ENCODE data around the gene MBLAC1. TPM values are rescaled to one million over a fixed set of nuclear protein-coding genes. Genes with fewer than 3 reads are reported as not detected.
A peak's percentile ranks its signal among the peaks of the same experiment; 100 is the strongest.
"Not testable (repeated sequence)": the region's sequence is repeated elsewhere in the genome, so short reads cannot be mapped to it uniquely, and the experiment has no call there.

Gene MBLAC1
- total RNA-seq, 1 experiment from 2014 or later: 1.2 TPM

DNA sequence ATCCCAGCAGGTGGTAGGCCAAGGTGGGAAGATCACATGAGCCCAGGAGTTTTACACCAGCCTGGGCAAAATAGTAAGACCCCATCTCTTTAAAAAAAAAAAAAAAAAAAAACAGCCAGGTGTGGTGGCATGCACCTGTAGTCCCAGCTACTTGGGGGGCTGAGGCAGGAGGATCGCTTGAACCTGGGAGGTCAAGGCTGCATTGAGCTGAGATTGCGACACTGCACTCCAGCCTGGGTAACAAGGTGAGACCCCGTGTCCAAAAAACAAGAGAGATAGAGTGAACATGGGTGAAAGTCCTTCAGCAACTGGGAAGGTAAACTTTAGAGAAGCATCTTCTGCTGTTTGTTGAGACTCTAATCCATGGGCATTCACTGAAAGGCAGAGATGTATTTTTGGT is 15.7 kb downstream of the MBLAC1 start:
- H3K36me3 Mint-ChIP-seq (ENCODE audit: insufficient read depth, unreplicated experiment): peaks cover under 1% of the 10 kb centered on the region
- no peaks in the 10 kb centered on the region for H3K9me3 Mint-ChIP-seq (ENCODE audit: low read depth, unreplicated experiment)
- no peak for DNase-seq
- no peak overlapping the region for H3K27ac Mint-ChIP-seq (ENCODE audit: unreplicated experiment)
- peaks cover 7% of the 10 kb centered on the region for H3K4me1 Mint-ChIP-seq (ENCODE audit: low read depth, unreplicated experiment)
- CTCF ChIA-PET: interaction anchor here (0.7 kb wide), 1 partner anchor 29 kb away, joined by 3 read pairs; no protein-coding TSS in a partner anchor
- no peaks in the 10 kb centered on the region for H3K27me3 Mint-ChIP-seq (ENCODE audit: unreplicated experiment)
- intact Hi-C loops (cut with micrococcal nuclease; ENCODE audit: unreplicated experiment): no loop called here
- no peak overlapping the region for H3K4me3 Mint-ChIP-seq (ENCODE audit: low read depth, unreplicated experiment)
- TF ChIP-seq, protein P1, sequence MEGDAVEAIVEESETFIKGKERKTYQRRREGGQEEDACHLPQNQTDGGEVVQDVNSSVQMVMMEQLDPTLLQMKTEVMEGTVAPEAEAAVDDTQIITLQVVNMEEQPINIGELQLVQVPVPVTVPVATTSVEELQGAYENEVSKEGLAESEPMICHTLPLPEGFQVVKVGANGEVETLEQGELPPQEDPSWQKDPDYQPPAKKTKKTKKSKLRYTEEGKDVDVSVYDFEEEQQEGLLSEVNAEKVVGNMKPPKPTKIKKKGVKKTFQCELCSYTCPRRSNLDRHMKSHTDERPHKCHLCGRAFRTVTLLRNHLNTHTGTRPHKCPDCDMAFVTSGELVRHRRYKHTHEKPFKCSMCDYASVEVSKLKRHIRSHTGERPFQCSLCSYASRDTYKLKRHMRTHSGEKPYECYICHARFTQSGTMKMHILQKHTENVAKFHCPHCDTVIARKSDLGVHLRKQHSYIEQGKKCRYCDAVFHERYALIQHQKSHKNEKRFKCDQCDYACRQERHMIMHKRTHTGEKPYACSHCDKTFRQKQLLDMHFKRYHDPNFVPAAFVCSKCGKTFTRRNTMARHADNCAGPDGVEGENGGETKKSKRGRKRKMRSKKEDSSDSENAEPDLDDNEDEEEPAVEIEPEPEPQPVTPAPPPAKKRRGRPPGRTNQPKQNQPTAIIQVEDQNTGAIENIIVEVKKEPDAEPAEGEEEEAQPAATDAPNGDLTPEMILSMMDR (IDR thresholded peaks at IDR 0.05; ENCODE audit: unreplicated experiment): no peak
- BruUV-seq (replicated peaks): no TSS peak

- CTCF ChIA-PET: not testable (repeated sequence)
Measured at GRCh38 chr7:100146350-100146749, 19.6 kb downstream of the MBLAC1 start.

DNA sequence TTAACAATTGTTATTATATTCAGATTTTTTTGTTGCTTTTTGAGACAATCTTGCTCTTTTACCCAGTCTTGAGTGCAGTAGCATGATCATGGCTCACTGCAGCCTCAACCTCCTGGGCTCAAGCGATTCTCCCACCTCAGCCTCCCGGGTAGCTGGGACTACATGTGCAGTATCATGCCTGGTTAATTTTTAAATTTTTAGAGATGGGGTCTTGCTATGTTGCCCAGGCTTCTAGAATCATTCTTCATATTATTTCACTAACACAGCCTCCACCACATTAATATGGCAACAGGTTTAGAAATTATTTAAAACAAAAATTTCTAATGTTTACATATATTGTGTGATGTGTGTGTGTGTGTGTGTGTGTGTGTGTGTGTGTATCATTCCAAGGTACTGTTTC is 20.5 kb downstream of the MBLAC1 start:
- no peak for DNase-seq
- TF ChIP-seq, protein P1 (IDR thresholded peaks at IDR 0.05; ENCODE audit: unreplicated experiment): no peak
- Mint-ChIP-seq H3K36me3 (ENCODE audit: insufficient read depth, unreplicated experiment) (peaks cover 27% of the 10 kb centered on the region), H3K9me3 (ENCODE audit: low read depth, unreplicated experiment) (no peaks in the 10 kb centered on the region), H3K27ac (ENCODE audit: unreplicated experiment) (no peak overlapping the region), H3K4me1 (ENCODE audit: low read depth, unreplicated experiment) (peaks cover 21% of the 10 kb centered on the region), H3K4me3 (ENCODE audit: low read depth, unreplicated experiment) (no peak overlapping the region), H3K27me3 (ENCODE audit: unreplicated experiment) (no peaks in the 10 kb centered on the region)
- intact Hi-C loops (cut with micrococcal nuclease; ENCODE audit: unreplicated experiment): no loop called here
- CTCF ChIA-PET: no interaction called here
- no TSS peak for BruUV-seq (replicated peaks)

More at GRCh38 chr7:100146350-100146749, 19.6 kb downstream of the MBLAC1 start:
- Mint-ChIP-seq H3K36me3 (ENCODE audit: insufficient read depth, unreplicated experiment) (peaks cover 20% of the 10 kb centered on the region), H3K4me1 (ENCODE audit: low read depth, unreplicated experiment) (peaks cover 23% of the 10 kb centered on the region)
- BruUV-seq (replicated peaks); H3K4me3 Mint-ChIP-seq (ENCODE audit: low read depth, unreplicated experiment); H3K27me3 Mint-ChIP-seq (ENCODE audit: unreplicated experiment); DNase-seq; H3K27ac Mint-ChIP-seq (ENCODE audit: unreplicated experiment); H3K9me3 Mint-ChIP-seq (ENCODE audit: low read depth, unreplicated experiment); intact Hi-C loops (cut with micrococcal nuclease; ENCODE audit: unreplicated experiment): not testable (repeated sequence)

GRCh38 chr7:100148225-100148558 is 21.4 kb downstream of the MBLAC1 start:
- Mint-ChIP-seq H3K36me3 (ENCODE audit: insufficient read depth, unreplicated experiment) (peaks cover 33% of the 10 kb centered on the region), H3K9me3 (ENCODE audit: low read depth, unreplicated experiment) (no peaks in the 10 kb centered on the region), H3K4me1 (ENCODE audit: low read depth, unreplicated experiment) (peaks cover 27% of the 10 kb centered on the region), H3K27ac (ENCODE audit: unreplicated experiment) (peak overlapping the region; percentile 90), H3K4me3 (ENCODE audit: low read depth, unreplicated experiment) (peak overlapping the region; percentile 97), H3K27me3 (ENCODE audit: unreplicated experiment) (no peaks in the 10 kb centered on the region)
- DNase-seq: no peak
- intact Hi-C loops (cut with micrococcal nuclease; ENCODE audit: unreplicated experiment): no loop called here
- TF ChIP-seq, protein P1 (IDR thresholded peaks at IDR 0.05; ENCODE audit: unreplicated experiment): no peak
- BruUV-seq (replicated peaks): no TSS peak
- CTCF ChIA-PET: interaction anchor here (1.0 to 1.2 kb wide), 2 partner anchors 15 to 19 kb away, joined by 4 read pairs; no protein-coding TSS in a partner anchor

DNA sequence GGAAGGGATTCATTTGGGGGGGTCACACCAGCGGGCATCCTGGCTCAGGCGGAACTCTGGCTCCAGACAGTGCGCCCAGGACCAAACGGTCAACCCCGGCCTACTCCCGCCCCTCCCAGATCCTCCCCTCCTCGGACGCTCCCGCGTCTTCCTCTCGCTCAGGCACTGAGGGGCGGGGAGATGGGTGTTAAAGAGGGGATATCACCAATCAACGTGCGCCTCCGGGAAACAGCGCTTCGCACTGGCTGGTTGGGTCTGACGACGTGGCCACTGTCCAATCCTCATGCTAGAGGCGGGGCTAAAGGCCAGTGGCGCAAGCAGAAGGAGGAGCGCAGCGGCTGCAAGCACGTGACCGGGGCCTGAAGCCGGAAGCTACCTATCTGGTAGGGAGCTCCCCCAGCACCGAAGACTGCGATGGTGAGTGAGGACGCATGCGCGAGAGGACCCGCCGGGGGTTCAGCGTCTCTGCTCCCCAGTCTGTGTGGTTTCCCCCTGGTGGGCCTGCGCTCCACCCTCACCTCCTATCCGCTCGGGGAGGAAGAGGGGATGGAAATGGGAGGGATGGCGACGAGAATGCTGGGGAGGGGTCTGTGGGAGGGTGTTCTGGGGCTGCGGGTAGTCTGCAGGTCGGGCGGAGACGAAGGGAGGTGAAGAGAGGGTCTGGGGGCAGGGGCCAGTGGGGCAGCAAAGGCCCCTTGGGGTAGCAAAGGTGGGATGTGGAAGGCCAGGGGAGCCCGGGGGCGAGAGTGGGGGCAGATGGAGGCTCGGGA is 22.0 kb downstream of the MBLAC1 start, which contains the start of gene LAMTOR4:
TSS of gene LAMTOR4 (plus strand) at position 360 of the 770 bp plus-strand sequence. CDS start at position 415, 55 bp downstream.
- DNase-seq: peak; percentile 95
- intact Hi-C loops (cut with micrococcal nuclease; ENCODE audit: unreplicated experiment): no loop called here
- H3K36me3 Mint-ChIP-seq (ENCODE audit: insufficient read depth, unreplicated experiment): peaks cover 38% of the 10 kb centered on the region
- no peaks in the 10 kb centered on the region for H3K27me3 Mint-ChIP-seq (ENCODE audit: unreplicated experiment)
- H3K27ac Mint-ChIP-seq (ENCODE audit: unreplicated experiment): peak within 1 kb of the TSS; percentile 90
- TF ChIP-seq, protein P1 (IDR thresholded peaks at IDR 0.05; ENCODE audit: unreplicated experiment): no peak
- no TSS peak for BruUV-seq (replicated peaks)
- peak within 1 kb of the TSS; percentile 97 for H3K4me3 Mint-ChIP-seq (ENCODE audit: low read depth, unreplicated experiment)
- peaks cover 27% of the 10 kb centered on the region for H3K4me1 Mint-ChIP-seq (ENCODE audit: low read depth, unreplicated experiment)
- H3K9me3 Mint-ChIP-seq (ENCODE audit: low read depth, unreplicated experiment): no peaks in the 10 kb centered on the region
- CTCF ChIA-PET: interaction anchor here (0.6 to 1.2 kb wide), 4 partner anchors 14 to 28 kb away, joined by 3 to 4 read pairs (median 4); partner anchors contain the start of gene GPC2
